HepG2 (cell line): ENCODE data around the gene SMIM1. TPM values are rescaled to one million over a fixed set of nuclear protein-coding genes. Genes with fewer than 3 reads are reported as not detected.
A peak's percentile ranks its signal among the peaks of the same experiment; 100 is the strongest.

ENCODE experiments used
- ATAC-seq: fragments of 200-7000 bp; cut with Tn5 transposase; 3 replicates; pipeline ENCODE4 v1.9.1; 2020; ENCODE audit warnings: mild to moderate bottlenecking, moderate library complexity
- BruUV-seq: library from RNA; stranded (reverse); fragments of 400-500 nt; replicated peaks from 2 replicates; lab custom pipeline; 2021; lab: Mats Ljungman, UMichigan
- CTCF ChIA-PET: fragments of 300-600 bp; formaldehyde crosslinking; extraction: SDS; loops from one replicate; lab custom pipeline; 2021; ENCODE audit warnings: low total read pairs, inconsistent platforms, low intra/inter-chr PET ratio; lab: Yijun Ruan, JAX
- POLR2A ChIA-PET: fragments of 350-600 bp; sonication (Branson Sonifier 250); formaldehyde crosslinking; loops from one replicate; lab custom pipeline; 2020; ENCODE audit warnings: antibody characterized with exemption, inconsistent platforms; lab: Yijun Ruan, JAX
- DNase-seq: peaks from one replicate; pipeline ENCODE4 v3.0.0-alpha.2; 2015; ENCODE audit warnings: low spot score
- FAIRE-seq: peaks from 3 replicates; lab custom pipeline; 2011; peaks lifted over from hg19 to GRCh38; lab: Jason Lieb, UNC
- H2AFZ ChIP-seq: one replicate; pipeline ENCODE4 v1.6.1; 2011; ENCODE audit warnings: low read length, inconsistent platforms
- H3K27ac ChIP-seq: fragments of 300-600 bp; 3 replicates; pipeline ENCODE4 v1.8.0; 2011; ENCODE audit warnings: mixed run types, mild to moderate bottlenecking, mixed read lengths, low read length, inconsistent platforms; ENCODE audit not compliant: insufficient read depth; ENCODE audit errors: extremely low read length
- H3K27me3 ChIP-seq, 2 experiments: fragments of 200-600 bp in 1 of 2; 2 replicates in 1 of 2; 3 replicates in 1 of 2; pipeline versions ENCODE4 v1.6.0 to v1.8.0; 2011; ENCODE audit warnings: low read length in 2 of 2, mild to moderate bottlenecking in 2 of 2, moderate library complexity in 2 of 2, inconsistent platforms in 1 of 2; ENCODE audit not compliant: insufficient read depth in 2 of 2, control insufficient read depth in 1 of 2
- H3K36me3 ChIP-seq, 2 experiments: fragments of 200-600 bp in 1 of 2; replicated peaks in 1 of 2; 2 replicates in 1 of 2; 3 replicates in 1 of 2; pipeline versions ENCODE4 v1.5.1 to v1.8.0; 2011; ENCODE audit warnings: low read length in 2 of 2, inconsistent platforms in 1 of 2; ENCODE audit not compliant: insufficient read depth in 2 of 2, control insufficient read depth in 1 of 2
- H3K4me1 ChIP-seq: 2 replicates; pipeline ENCODE4 v1.5.1; 2012; ENCODE audit warnings: low read length, inconsistent platforms; ENCODE audit not compliant: insufficient read depth
- H3K4me2 ChIP-seq: 2 replicates; pipeline ENCODE4 v1.6.0; 2011; ENCODE audit warnings: low read depth, low read length, inconsistent platforms
- H3K4me3 ChIP-seq, 3 experiments: fragments of 200-600 bp in 1 of 3; sonication (generic), shearing (Covaris generic) in 1 of 3; replicated peaks in 1 of 3; 2 replicates each; pipeline ENCODE4 v1.5.1; 2011 to 2016; ENCODE audit warnings: low read length in 3 of 3, inconsistent platforms in 2 of 3, low read depth in 2 of 3, mild to moderate bottlenecking in 2 of 3, control low read depth in 1 of 3, mixed read lengths in 1 of 3; ENCODE audit not compliant: insufficient read depth in 1 of 3
- H3K79me2 ChIP-seq: one replicate; pipeline ENCODE4 v1.6.1; 2011; ENCODE audit warnings: low read length, inconsistent platforms; ENCODE audit not compliant: insufficient read depth
- H3K9ac ChIP-seq: 2 replicates; pipeline ENCODE4 v1.6.0; 2011; ENCODE audit warnings: mild to moderate bottlenecking, low read depth, low read length, inconsistent platforms; ENCODE audit not compliant: insufficient read depth
- H3K9me3 ChIP-seq: 2 replicates; pipeline ENCODE4 v1.5.1; 2012; ENCODE audit warnings: mild to moderate bottlenecking, low read length
- H4K20me1 ChIP-seq: 2 replicates; pipeline ENCODE4 v1.6.0; 2011; ENCODE audit warnings: inconsistent platforms, mild to moderate bottlenecking, low read length, moderate library complexity; ENCODE audit not compliant: insufficient read depth
- AGO2 ChIP-seq: fragments of 200-400 bp; formaldehyde crosslinking; optimal IDR thresholded peaks from 2 replicates; pipeline ENCODE3; 2017; ENCODE audit warnings: mild to moderate bottlenecking, low read depth, low read length, moderate library complexity
- FLYWCH1 ChIP-seq: sonication (generic); formaldehyde crosslinking; IDR thresholded peaks from 2 replicates; pipeline ENCODE4 v1.8.1; 2023; ENCODE audit warnings: mild to moderate bottlenecking, missing genetic modification reagents
- FOXA3 ChIP-seq: IDR thresholded peaks from 2 replicates; pipeline ENCODE4 v1.6.1; 2016; ENCODE audit warnings: missing genetic modification reagents, missing compliant biosample characterization
- HINFP ChIP-seq: sonication (generic); formaldehyde crosslinking; IDR thresholded peaks from 2 replicates; pipeline ENCODE4 v1.4.0; 2020; ENCODE audit warnings: low read depth, mild to moderate bottlenecking, missing genetic modification reagents
- HOXA9 ChIP-seq: sonication (generic); formaldehyde crosslinking; IDR thresholded peaks from 2 replicates; pipeline ENCODE4 v1.8.1; 2022; ENCODE audit warnings: missing genetic modification reagents, mild to moderate bottlenecking, moderate library complexity, borderline replicate concordance
- KMT2B ChIP-seq: IDR thresholded peaks from 2 replicates; pipeline ENCODE4 v1.6.1; 2016; ENCODE audit warnings: missing genetic modification reagents, missing compliant biosample characterization
- MYNN ChIP-seq: sonication (generic); formaldehyde crosslinking; IDR thresholded peaks from 2 replicates; pipeline ENCODE4 v1.4.0; 2020; ENCODE audit warnings: mild to moderate bottlenecking, low read depth, missing genetic modification reagents
- ONECUT2 ChIP-seq: sonication (generic); formaldehyde crosslinking; IDR thresholded peaks from 2 replicates; pipeline ENCODE4 v1.4.0; 2020; ENCODE audit warnings: missing genetic modification reagents
- ZBTB7B ChIP-seq: sonication (generic); formaldehyde crosslinking; IDR thresholded peaks from 2 replicates; pipeline ENCODE4 v1.4.0; 2020; ENCODE audit warnings: missing genetic modification reagents
- ZFP91 ChIP-seq: sonication (generic); formaldehyde crosslinking; IDR thresholded peaks from 2 replicates; pipeline ENCODE4 v1.9.0; 2022; ENCODE audit warnings: missing genetic modification reagents, mild to moderate bottlenecking, borderline replicate concordance
- ZKSCAN8 ChIP-seq: IDR thresholded peaks from 2 replicates; pipeline ENCODE4 v1.6.1; 2016; ENCODE audit warnings: borderline replicate concordance, missing genetic modification reagents, missing compliant biosample characterization
- ZNF501 ChIP-seq: sonication (generic); formaldehyde crosslinking; IDR thresholded peaks from 2 replicates; pipeline ENCODE4 v1.5.1; 2020; ENCODE audit warnings: mild to moderate bottlenecking, moderate library complexity, missing genetic modification reagents
- ZNF547 ChIP-seq: sonication (generic); formaldehyde crosslinking; IDR thresholded peaks from 2 replicates; pipeline ENCODE4 v1.5.1; 2020; ENCODE audit warnings: mild to moderate bottlenecking, missing genetic modification reagents
- ZNF7 ChIP-seq: IDR thresholded peaks from 2 replicates; pipeline ENCODE4 v1.6.1; 2016; ENCODE audit warnings: missing biosample characterization, missing genetic modification reagents
- WGBS: methylation state at CpG from one replicate; pipeline ENCODE4 v1.1.6; 2017; ENCODE audit warnings: low lambda C conversion rate; 5-methylcytosine and 5-hydroxymethylcytosine counted together
- in situ Hi-C: cut with HindIII; loops from 2 replicates; pipeline ENCODE4 v1.10.0; 2017; ENCODE audit warnings: low pct_unique_long_range_greater_than_20kb; ENCODE audit not compliant: extremely low pct_ligation_motif_present
- intact Hi-C: fragments of 100-400 bp; cut with micrococcal nuclease; formaldehyde crosslinking; loops from one replicate; pipeline ENCODE4 v1.10.0; 2022; ENCODE audit not compliant: unreplicated experiment
- polyA plus RNA-seq, 8 experiments: library from polyadenylated mRNA; depleted of rRNA in 3 of 8; stranded (reverse) in 7 of 8; unstranded in 1 of 8; fragments of >200 nt; fragmentation: Illumina TruSeq in 4 of 8; extraction: Trizol in 4 of 8; gene quantifications; 2 replicates each; pipeline versions ENCODE4 v1.2.1 to v1.2.3, GENCODE V29; 2011 to 2016; ENCODE audit warnings: low read depth in 4 of 8, missing spikeins in 1 of 8, mixed read lengths in 1 of 8; ENCODE audit not compliant: insufficient read depth in 1 of 8
- total RNA-seq, 5 experiments: library from RNA; depleted of rRNA; stranded (reverse); fragments of >200 nt; fragmentation: Illumina TruSeq; extraction: Trizol; gene quantifications; 2 replicates each; pipeline ENCODE4 v1.2.3, GENCODE V29; 2016; ENCODE audit warnings: low read depth in 1 of 5
- TF ChIP-seq, protein P1 (sequence below): sonication (generic); formaldehyde crosslinking; IDR thresholded peaks from 2 replicates; pipeline ENCODE4 v1.5.1; 2020; ENCODE audit warnings: mild to moderate bottlenecking, missing genetic modification reagents, moderate library complexity
- TF ChIP-seq, protein P2 (sequence below): IDR thresholded peaks from 2 replicates; pipeline ENCODE4 v1.6.1; 2016; ENCODE audit warnings: missing genetic modification reagents, missing compliant biosample characterization

SMIM1 gene
- total and polyA plus RNA-seq, 2 of the 13 experiments (the other 11 are each of a cell fraction or from before 2014, with no cell fraction given): 12.4 to 56.3 TPM

- ATAC-seq (peak; percentile 28), DNase-seq (peak; percentile 27), FAIRE-seq (peak; percentile 36)
- Histone ChIP-seq H3K4me2 (peak overlapping the region; percentile 62), H3K36me3 (peaks cover 8 to 32% of the 10 kb centered on the region in 2 experiments), H4K20me1 (no peaks in the 10 kb centered on the region), H3K9me3 (no peaks in the 10 kb centered on the region), H3K4me3 (peak overlapping the region in 1 of 3 experiments; percentile 43; a peak in 1 of 6 replicates), H3K4me1 (peaks cover 35% of the 10 kb centered on the region), H3K9ac (peak overlapping the region; percentile 49), H2AFZ (no peak overlapping the region), H3K79me2 (no peaks in the 10 kb centered on the region), H3K27ac (peak overlapping the region; percentile 69), H3K27me3 (no peaks in the 10 kb centered on the region)
- BruUV-seq: no TSS peak
- in situ Hi-C loops: no loop called here
- CTCF ChIA-PET: no interaction called here
- intact Hi-C loops: no loop called here
- WGBS: 49% methylated on average over 7 of the region's 17 CpGs
- POLR2A ChIA-PET: interaction anchor here (0.7 to 1.1 kb wide), 4 partner anchors 31 to 888 kb away, joined by 3 to 11 read pairs (median 3); no protein-coding TSS in a partner anchor
- TF ChIP-seq ZKSCAN8 (no peak), HINFP (no peak), ZNF501 (CRISPR knock-in tag) (no peak), ZNF7 (CRISPR knock-in tag) (no peak), ZFP91 (CRISPR knock-in tag) (0 out of 2 replicates have a peak, but pooled peaks have one; percentile 28), ONECUT2 (CRISPR knock-in tag) (no peak), FOXA3 (no peak), MYNN (no peak), HOXA9 (CRISPR knock-in tag) (no peak), FLYWCH1 (CRISPR knock-in tag) (0 out of 2 replicates have a peak, but pooled peaks have one; percentile 46), AGO2 (peak; percentile 48), KMT2B (CRISPR knock-in tag) (no peak), ZBTB7B (CRISPR knock-in tag) (peak; percentile 1; the same call in 1 of the 2 replicates), ZNF547 (CRISPR knock-in tag) (no peak)
- TF ChIP-seq, protein P1, sequence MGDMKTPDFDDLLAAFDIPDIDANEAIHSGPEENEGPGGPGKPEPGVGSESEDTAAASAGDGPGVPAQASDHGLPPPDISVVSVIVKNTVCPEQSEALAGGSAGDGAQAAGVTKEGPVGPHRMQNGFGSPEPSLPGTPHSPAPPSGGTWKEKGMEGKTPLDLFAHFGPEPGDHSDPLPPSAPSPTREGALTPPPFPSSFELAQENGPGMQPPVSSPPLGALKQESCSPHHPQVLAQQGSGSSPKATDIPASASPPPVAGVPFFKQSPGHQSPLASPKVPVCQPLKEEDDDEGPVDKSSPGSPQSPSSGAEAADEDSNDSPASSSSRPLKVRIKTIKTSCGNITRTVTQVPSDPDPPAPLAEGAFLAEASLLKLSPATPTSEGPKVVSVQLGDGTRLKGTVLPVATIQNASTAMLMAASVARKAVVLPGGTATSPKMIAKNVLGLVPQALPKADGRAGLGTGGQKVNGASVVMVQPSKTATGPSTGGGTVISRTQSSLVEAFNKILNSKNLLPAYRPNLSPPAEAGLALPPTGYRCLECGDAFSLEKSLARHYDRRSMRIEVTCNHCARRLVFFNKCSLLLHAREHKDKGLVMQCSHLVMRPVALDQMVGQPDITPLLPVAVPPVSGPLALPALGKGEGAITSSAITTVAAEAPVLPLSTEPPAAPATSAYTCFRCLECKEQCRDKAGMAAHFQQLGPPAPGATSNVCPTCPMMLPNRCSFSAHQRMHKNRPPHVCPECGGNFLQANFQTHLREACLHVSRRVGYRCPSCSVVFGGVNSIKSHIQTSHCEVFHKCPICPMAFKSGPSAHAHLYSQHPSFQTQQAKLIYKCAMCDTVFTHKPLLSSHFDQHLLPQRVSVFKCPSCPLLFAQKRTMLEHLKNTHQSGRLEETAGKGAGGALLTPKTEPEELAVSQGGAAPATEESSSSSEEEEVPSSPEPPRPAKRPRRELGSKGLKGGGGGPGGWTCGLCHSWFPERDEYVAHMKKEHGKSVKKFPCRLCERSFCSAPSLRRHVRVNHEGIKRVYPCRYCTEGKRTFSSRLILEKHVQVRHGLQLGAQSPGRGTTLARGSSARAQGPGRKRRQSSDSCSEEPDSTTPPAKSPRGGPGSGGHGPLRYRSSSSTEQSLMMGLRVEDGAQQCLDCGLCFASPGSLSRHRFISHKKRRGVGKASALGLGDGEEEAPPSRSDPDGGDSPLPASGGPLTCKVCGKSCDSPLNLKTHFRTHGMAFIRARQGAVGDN (CRISPR knock-in tag): no peak
- TF ChIP-seq, protein P2, sequence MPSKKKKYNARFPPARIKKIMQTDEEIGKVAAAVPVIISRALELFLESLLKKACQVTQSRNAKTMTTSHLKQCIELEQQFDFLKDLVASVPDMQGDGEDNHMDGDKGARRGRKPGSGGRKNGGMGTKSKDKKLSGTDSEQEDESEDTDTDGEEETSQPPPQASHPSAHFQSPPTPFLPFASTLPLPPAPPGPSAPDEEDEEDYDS (CRISPR knock-in tag): no peak
Measured at GRCh38 chr1:3733883-3734589, 38.5 kb upstream of the SMIM1 start.
